Measurements from ENCODE around the gene ACTRT2.

Gene ACTRT2

GRCh38 chr1:3067671-3068563 lies 46.6 kb downstream of the ACTRT2 start:
- TF ChIP-seq CTCF (IDR thresholded peaks at IDR 0.05; ENCODE audit: poor library complexity, severe bottlenecking), result no peak
- H3K4me1 ChIP-seq (ENCODE audit: insufficient read depth, poor library complexity, severe bottlenecking), result no peaks in the 10 kb centered on the region
- H3K4me3 ChIP-seq (ENCODE audit: severe bottlenecking), result no peak overlapping the region
- ATAC-seq (ENCODE audit: low read depth), result no peak
- DNase-seq (ENCODE audit: low spot score), result peak; percentile 47
- H3K36me3 ChIP-seq (ENCODE audit: low read depth), result no peaks in the 10 kb centered on the region
- peaks cover 88% of the 10 kb centered on the region for H3K27me3 ChIP-seq (ENCODE audit: insufficient read depth, poor library complexity, severe bottlenecking)
- no peak overlapping the region for H3K27ac ChIP-seq (ENCODE audit: poor library complexity, severe bottlenecking)
- no peaks in the 10 kb centered on the region for H3K9me3 ChIP-seq (ENCODE audit: severe bottlenecking)

- Histone ChIP-seq H3K27me3 (ENCODE audit: insufficient read depth, poor library complexity, severe bottlenecking) (peaks cover 88% of the 10 kb centered on the region), H3K36me3 (ENCODE audit: low read depth) (no peaks in the 10 kb centered on the region), H3K4me1 (ENCODE audit: insufficient read depth, poor library complexity, severe bottlenecking) (no peaks in the 10 kb centered on the region), H3K9me3 (ENCODE audit: severe bottlenecking) (no peaks in the 10 kb centered on the region), H3K4me3 (ENCODE audit: severe bottlenecking) (peak within 1 kb of the TSS; percentile 44), H3K27ac (ENCODE audit: poor library complexity, severe bottlenecking) (no peak within 1 kb of the TSS)
- no peak for TF ChIP-seq CTCF (IDR thresholded peaks at IDR 0.05; ENCODE audit: poor library complexity, severe bottlenecking)
- peak; percentile 55 for DNase-seq (ENCODE audit: low spot score)
- peak; percentile 44 for ATAC-seq (ENCODE audit: low read depth)
Measured at GRCh38 chr1:3068564-3069431, 47.5 kb downstream of the ACTRT2 start, which contains the start of gene PRDM16. Gene PRDM16, plus strand, starts transcription at chr1:3069203. Its CDS starts 57 bp downstream, at chr1:3069260.

GRCh38 chr1:3069491-3070308 lies 48.4 kb downstream of the ACTRT2 start:
- H3K36me3 ChIP-seq (ENCODE audit: low read depth), result no peaks in the 10 kb centered on the region
- no peaks in the 10 kb centered on the region for H3K9me3 ChIP-seq (ENCODE audit: severe bottlenecking)
- H3K4me1 ChIP-seq (ENCODE audit: insufficient read depth, poor library complexity, severe bottlenecking), result no peaks in the 10 kb centered on the region
- H3K27ac ChIP-seq (ENCODE audit: poor library complexity, severe bottlenecking), result no peak overlapping the region
- peak overlapping the region; percentile 44 for H3K4me3 ChIP-seq (ENCODE audit: severe bottlenecking)
- peaks cover 85% of the 10 kb centered on the region for H3K27me3 ChIP-seq (ENCODE audit: insufficient read depth, poor library complexity, severe bottlenecking)
- ATAC-seq (ENCODE audit: low read depth) (peak; percentile 43), DNase-seq (ENCODE audit: low spot score) (peak; percentile 41)
- TF ChIP-seq CTCF (IDR thresholded peaks at IDR 0.05; ENCODE audit: poor library complexity, severe bottlenecking), result peak; percentile 29

GRCh38 chr1:3070309-3070643 lies 49.0 kb downstream of the ACTRT2 start:
- no peak overlapping the region for H3K27ac ChIP-seq (ENCODE audit: poor library complexity, severe bottlenecking)
- peaks cover 82% of the 10 kb centered on the region for H3K27me3 ChIP-seq (ENCODE audit: insufficient read depth, poor library complexity, severe bottlenecking)
- no peaks in the 10 kb centered on the region for H3K36me3 ChIP-seq (ENCODE audit: low read depth)
- TF ChIP-seq CTCF (IDR thresholded peaks at IDR 0.05; ENCODE audit: poor library complexity, severe bottlenecking), result no peak
- ATAC-seq (ENCODE audit: low read depth) (no peak), DNase-seq (ENCODE audit: low spot score) (no peak)
- H3K9me3 ChIP-seq (ENCODE audit: severe bottlenecking), result no peaks in the 10 kb centered on the region
- no peaks in the 10 kb centered on the region for H3K4me1 ChIP-seq (ENCODE audit: insufficient read depth, poor library complexity, severe bottlenecking)
- peak overlapping the region; percentile 44 for H3K4me3 ChIP-seq (ENCODE audit: severe bottlenecking)
